HEK293 (cell line): ENCODE measurements around the gene CSGALNACT2.
"Not testable (repeated sequence)": the region's sequence is repeated elsewhere in the genome, so short reads cannot be mapped to it uniquely, and the experiment has no call there.

Experiments used
- CTCF ChIA-PET: fragments of 350-600 bp; formaldehyde crosslinking; extraction: SDS; loops from one replicate; lab custom pipeline; 2021; ENCODE audit warnings: antibody characterized with exemption; lab: Yijun Ruan, JAX
- POLR2A ChIA-PET: fragments of 300-600 bp; formaldehyde crosslinking; extraction: SDS; loops from one replicate; lab custom pipeline; 2020; ENCODE audit warnings: antibody characterized with exemption, inconsistent platforms; lab: Yijun Ruan, JAX
- H3K27ac ChIP-seq: fragments of 200-500 bp; sonication (Bioruptor generic); 2 replicates; pipeline ENCODE4 v1.5.1; 2014; ENCODE audit warnings: low read depth, low read length, control low read depth, inconsistent platforms; ENCODE audit errors: extremely low read depth
- H3K36me3 ChIP-seq, 2 experiments: fragments of 200-500 bp in 1 of 2; sonication (Bioruptor generic) in 1 of 2; 1 replicate in 1 of 2; 2 replicates in 1 of 2; pipeline ENCODE4 v1.5.1; 2014 to 2017; ENCODE audit warnings: inconsistent platforms in 2 of 2, low read length in 2 of 2; ENCODE audit not compliant: control insufficient read depth in 2 of 2, insufficient read depth in 1 of 2
- H3K4me1 ChIP-seq: fragments of 200-500 bp; sonication (Bioruptor generic); 2 replicates; pipeline ENCODE4 v1.5.1; 2014; ENCODE audit warnings: mild to moderate bottlenecking, low read length, inconsistent platforms; ENCODE audit not compliant: control insufficient read depth, insufficient read depth
- H3K4me3 ChIP-seq: 2 replicates; pipeline ENCODE4 v1.5.1; 2011; ENCODE audit warnings: low read depth, mild to moderate bottlenecking, control low read depth, low read length, moderate library complexity
- H3K9me3 ChIP-seq: fragments of 200-500 bp; sonication (Bioruptor generic); 2 replicates; pipeline ENCODE4 v1.5.1; 2014; ENCODE audit warnings: low read depth, low read length, inconsistent platforms; ENCODE audit not compliant: control insufficient read depth, insufficient read depth
- GFI1B ChIP-seq: fragments of 450-650 bp; formaldehyde crosslinking; IDR thresholded peaks from 2 replicates; pipeline ENCODE4 v1.5.1; 2016; ENCODE audit warnings: missing biosample characterization, missing genetic modification characterization
- GLIS2 ChIP-seq: fragments of 450-650 bp; formaldehyde crosslinking; IDR thresholded peaks from 2 replicates; pipeline ENCODE4 v1.5.1; 2016; ENCODE audit warnings: missing biosample characterization, missing genetic modification characterization
- HOXA7 ChIP-seq: sonication (generic); formaldehyde crosslinking; IDR thresholded peaks from 2 replicates; pipeline ENCODE4 v1.8.1; 2022; ENCODE audit warnings: missing genetic modification reagents, borderline replicate concordance
- HOXC10 ChIP-seq: sonication (generic); formaldehyde crosslinking; IDR thresholded peaks from 2 replicates; pipeline ENCODE4 v1.8.1; 2023; ENCODE audit warnings: mild to moderate bottlenecking, missing genetic modification reagents
- KLF10 ChIP-seq: fragments of 450-650 bp; IDR thresholded peaks from 2 replicates; pipeline ENCODE4 v1.5.1; 2018; ENCODE audit warnings: missing biosample characterization, mild to moderate bottlenecking, missing genetic modification characterization
- SCRT1 ChIP-seq: fragments of 450-650 bp; formaldehyde crosslinking; IDR thresholded peaks from 2 replicates; pipeline ENCODE4 v1.5.1; 2016; ENCODE audit warnings: missing biosample characterization, missing genetic modification characterization, borderline replicate concordance
- TCF7L2 ChIP-seq: IDR thresholded peaks from 2 replicates; pipeline ENCODE4 v1.6.1; 2011; ENCODE audit warnings: low read depth, mild to moderate bottlenecking, inconsistent platforms, low read length, moderate library complexity, borderline replicate concordance
- ZBTB20 ChIP-seq: fragments of 450-650 bp; formaldehyde crosslinking; IDR thresholded peaks from 2 replicates; pipeline ENCODE4 v1.5.1; 2016; ENCODE audit warnings: missing biosample characterization, missing genetic modification characterization
- ZNF133 ChIP-seq: fragments of 450-650 bp; formaldehyde crosslinking; IDR thresholded peaks from 2 replicates; pipeline ENCODE4 v1.5.1; 2016; ENCODE audit warnings: missing biosample characterization, missing genetic modification characterization
- ZNF202 ChIP-seq: fragments of 450-650 bp; formaldehyde crosslinking; IDR thresholded peaks from 2 replicates; pipeline ENCODE4 v1.5.1; 2016; ENCODE audit warnings: missing biosample characterization, missing genetic modification characterization, borderline replicate concordance
- ZNF335 ChIP-seq: fragments of 450-650 bp; formaldehyde crosslinking; conservative IDR thresholded peaks from 2 replicates; pipeline ENCODE4 v1.5.1; 2016; ENCODE audit warnings: missing biosample characterization, missing genetic modification characterization
- ZNF394 ChIP-seq: fragments of 450-650 bp; formaldehyde crosslinking; IDR thresholded peaks from 2 replicates; pipeline ENCODE4 v1.5.1; 2016; ENCODE audit warnings: missing biosample characterization, missing genetic modification characterization, mild to moderate bottlenecking, moderate library complexity, borderline replicate concordance
- ZNF549 ChIP-seq: fragments of 450-650 bp; IDR thresholded peaks from 2 replicates; pipeline ENCODE4 v1.5.1; 2018; ENCODE audit warnings: missing biosample characterization, missing genetic modification characterization, mild to moderate bottlenecking, inconsistent platforms, moderate library complexity
- ZNF571 ChIP-seq: fragments of 450-650 bp; formaldehyde crosslinking; IDR thresholded peaks from 2 replicates; pipeline ENCODE4 v1.5.0; 2017; ENCODE audit warnings: missing biosample characterization, missing genetic modification characterization
- ZNF660 ChIP-seq: fragments of 450-650 bp; IDR thresholded peaks from 2 replicates; pipeline ENCODE4 v1.5.1; 2018; ENCODE audit warnings: missing biosample characterization, mild to moderate bottlenecking, missing genetic modification characterization
- ZNF776 ChIP-seq: fragments of 450-650 bp; formaldehyde crosslinking; IDR thresholded peaks from 2 replicates; pipeline ENCODE4 v1.5.0; 2017; ENCODE audit warnings: missing biosample characterization, missing genetic modification characterization, borderline replicate concordance
- ZNF792 ChIP-seq: fragments of 450-650 bp; formaldehyde crosslinking; IDR thresholded peaks from 2 replicates; pipeline ENCODE4 v1.5.1; 2016; ENCODE audit warnings: missing biosample characterization, missing genetic modification characterization
- TF ChIP-seq, protein P1 (sequence below): fragments of 450-650 bp; formaldehyde crosslinking; IDR thresholded peaks from 2 replicates; pipeline ENCODE4 v1.5.1; 2016; ENCODE audit warnings: missing biosample characterization, missing genetic modification characterization
- TF ChIP-seq, protein P2 (sequence below): fragments of 450-650 bp; formaldehyde crosslinking; IDR thresholded peaks from 2 replicates; pipeline ENCODE4 v1.5.1; 2016; ENCODE audit warnings: missing biosample characterization, missing genetic modification characterization
- TF ChIP-seq, protein P3 (sequence below): fragments of 450-650 bp; formaldehyde crosslinking; IDR thresholded peaks from 2 replicates; pipeline ENCODE4 v1.5.1; 2016; ENCODE audit warnings: missing biosample characterization, missing genetic modification characterization

Gene CSGALNACT2

DNA sequence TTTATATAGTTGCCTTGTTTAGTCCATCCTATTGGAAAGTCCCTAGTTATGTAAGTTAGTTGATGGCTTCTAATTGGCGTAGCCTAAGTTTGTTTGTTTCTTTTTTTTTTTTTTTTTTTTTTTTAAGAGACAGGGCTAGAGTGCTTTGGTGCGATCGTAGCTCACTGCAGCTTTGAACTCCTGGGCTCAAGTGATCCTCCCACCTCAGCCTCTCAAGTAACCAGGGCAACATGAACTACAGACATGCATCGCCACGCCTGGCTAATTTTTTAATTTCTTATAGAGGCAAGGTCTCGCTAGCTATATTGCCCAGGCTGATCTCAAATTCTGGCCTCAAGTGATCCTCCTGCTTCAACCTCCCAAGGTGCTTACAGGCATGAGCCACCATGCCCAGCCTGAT lies 7.1 kb downstream of the CSGALNACT2 start:
- H3K9me3 ChIP-seq, result no peaks in the 10 kb centered on the region
- no peaks in the 10 kb centered on the region for H3K36me3 ChIP-seq
- no peak overlapping the region for H3K4me3 ChIP-seq
- TF ChIP-seq GFI1B, result no peak
- TF ChIP-seq ZNF133 (tag by site-specific recombination), result no peak
- TF ChIP-seq HOXA7 (CRISPR knock-in tag), result no peak
- TF ChIP-seq, protein P1, sequence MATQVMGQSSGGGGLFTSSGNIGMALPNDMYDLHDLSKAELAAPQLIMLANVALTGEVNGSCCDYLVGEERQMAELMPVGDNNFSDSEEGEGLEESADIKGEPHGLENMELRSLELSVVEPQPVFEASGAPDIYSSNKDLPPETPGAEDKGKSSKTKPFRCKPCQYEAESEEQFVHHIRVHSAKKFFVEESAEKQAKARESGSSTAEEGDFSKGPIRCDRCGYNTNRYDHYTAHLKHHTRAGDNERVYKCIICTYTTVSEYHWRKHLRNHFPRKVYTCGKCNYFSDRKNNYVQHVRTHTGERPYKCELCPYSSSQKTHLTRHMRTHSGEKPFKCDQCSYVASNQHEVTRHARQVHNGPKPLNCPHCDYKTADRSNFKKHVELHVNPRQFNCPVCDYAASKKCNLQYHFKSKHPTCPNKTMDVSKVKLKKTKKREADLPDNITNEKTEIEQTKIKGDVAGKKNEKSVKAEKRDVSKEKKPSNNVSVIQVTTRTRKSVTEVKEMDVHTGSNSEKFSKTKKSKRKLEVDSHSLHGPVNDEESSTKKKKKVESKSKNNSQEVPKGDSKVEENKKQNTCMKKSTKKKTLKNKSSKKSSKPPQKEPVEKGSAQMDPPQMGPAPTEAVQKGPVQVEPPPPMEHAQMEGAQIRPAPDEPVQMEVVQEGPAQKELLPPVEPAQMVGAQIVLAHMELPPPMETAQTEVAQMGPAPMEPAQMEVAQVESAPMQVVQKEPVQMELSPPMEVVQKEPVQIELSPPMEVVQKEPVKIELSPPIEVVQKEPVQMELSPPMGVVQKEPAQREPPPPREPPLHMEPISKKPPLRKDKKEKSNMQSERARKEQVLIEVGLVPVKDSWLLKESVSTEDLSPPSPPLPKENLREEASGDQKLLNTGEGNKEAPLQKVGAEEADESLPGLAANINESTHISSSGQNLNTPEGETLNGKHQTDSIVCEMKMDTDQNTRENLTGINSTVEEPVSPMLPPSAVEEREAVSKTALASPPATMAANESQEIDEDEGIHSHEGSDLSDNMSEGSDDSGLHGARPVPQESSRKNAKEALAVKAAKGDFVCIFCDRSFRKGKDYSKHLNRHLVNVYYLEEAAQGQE (tag by site-specific recombination), result no peak
- TF ChIP-seq SCRT1, result no peak
- no peak for TF ChIP-seq ZNF660 (tag by site-specific recombination)
- no peak for TF ChIP-seq ZNF792
- no peak for TF ChIP-seq KLF10
- TF ChIP-seq, protein P2, sequence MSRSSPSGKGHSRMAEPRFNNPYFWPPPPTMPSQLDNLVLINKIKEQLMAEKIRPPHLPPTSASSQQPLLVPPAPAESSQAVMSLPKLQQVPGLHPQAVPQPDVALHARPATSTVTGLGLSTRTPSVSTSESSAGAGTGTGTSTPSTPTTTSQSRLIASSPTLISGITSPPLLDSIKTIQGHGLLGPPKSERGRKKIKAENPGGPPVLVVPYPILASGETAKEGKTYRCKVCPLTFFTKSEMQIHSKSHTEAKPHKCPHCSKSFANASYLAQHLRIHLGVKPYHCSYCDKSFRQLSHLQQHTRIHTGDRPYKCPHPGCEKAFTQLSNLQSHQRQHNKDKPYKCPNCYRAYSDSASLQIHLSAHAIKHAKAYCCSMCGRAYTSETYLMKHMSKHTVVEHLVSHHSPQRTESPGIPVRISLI (tag by site-specific recombination), result no peak
- TF ChIP-seq ZNF202 (tag by site-specific recombination), result no peak
- no peak for TF ChIP-seq ZNF394 (tag by site-specific recombination)
- TF ChIP-seq ZBTB20, result no peak
- TF ChIP-seq ZNF335 (tag by site-specific recombination), result no peak
- TF ChIP-seq ZNF776 (tag by site-specific recombination), result no peak
- CTCF ChIA-PET, result no interaction called here
- POLR2A ChIA-PET, result no interaction called here
- peaks cover 3% of the 10 kb centered on the region; the same call in 1 of the 2 replicates for H3K4me1 ChIP-seq
- no peak overlapping the region for H3K27ac ChIP-seq

DNA sequence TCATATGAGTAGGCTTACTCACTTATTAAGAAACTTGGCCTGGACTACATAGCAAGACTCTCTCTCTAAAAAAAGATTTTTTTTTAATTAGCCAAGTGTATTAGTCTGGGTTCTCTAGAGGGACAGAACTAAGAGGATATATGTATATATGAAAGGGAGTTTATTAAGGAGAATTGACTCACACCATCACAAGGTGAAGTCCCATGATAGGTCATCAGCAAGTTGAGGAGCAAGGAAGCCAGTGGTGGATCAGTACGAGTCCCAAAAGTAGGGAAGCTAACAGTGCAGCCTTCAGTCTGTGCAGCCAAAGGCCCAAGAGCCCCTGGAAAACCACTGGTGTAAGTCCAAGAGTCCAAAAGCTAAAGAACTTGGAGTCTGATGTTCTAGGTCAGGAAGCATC lies 7.7 kb downstream of the CSGALNACT2 start:
- CTCF ChIA-PET, H3K4me3 ChIP-seq, H3K36me3 ChIP-seq, H3K4me1 ChIP-seq, H3K27ac ChIP-seq, H3K9me3 ChIP-seq: not testable (repeated sequence)
- POLR2A ChIA-PET, result interaction anchor here (0.7 kb wide), 1 partner anchor 201 kb away, joined by 3 read pairs; no protein-coding TSS in a partner anchor

DNA sequence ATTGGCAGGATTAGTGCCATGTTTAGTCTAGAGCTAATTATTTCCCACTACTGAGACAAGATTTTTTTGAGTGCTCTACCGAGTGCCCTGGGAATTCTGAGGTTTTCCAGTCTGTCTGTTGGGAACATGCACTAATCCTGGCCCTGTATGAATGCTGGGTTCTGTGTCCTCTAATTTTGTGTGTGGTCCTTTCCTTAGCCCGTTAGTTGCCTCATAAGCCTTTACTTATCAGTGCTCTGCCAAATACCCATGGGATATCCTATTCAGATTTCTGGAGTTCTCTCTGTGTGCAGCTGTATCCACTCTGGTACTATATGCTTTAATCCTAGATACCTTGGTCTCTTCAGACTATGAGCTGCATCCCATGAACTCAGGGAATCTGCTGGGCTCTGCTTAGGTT lies 13.1 kb downstream of the CSGALNACT2 start:
- POLR2A ChIA-PET, result no interaction called here
- TF ChIP-seq HOXC10 (no peak), ZNF571 (tag by site-specific recombination) (no peak), ZNF549 (tag by site-specific recombination) (no peak), TCF7L2 (no peak), ZNF394 (tag by site-specific recombination) (no peak), GLIS2 (tag by site-specific recombination) (no peak)
- TF ChIP-seq, protein P3, sequence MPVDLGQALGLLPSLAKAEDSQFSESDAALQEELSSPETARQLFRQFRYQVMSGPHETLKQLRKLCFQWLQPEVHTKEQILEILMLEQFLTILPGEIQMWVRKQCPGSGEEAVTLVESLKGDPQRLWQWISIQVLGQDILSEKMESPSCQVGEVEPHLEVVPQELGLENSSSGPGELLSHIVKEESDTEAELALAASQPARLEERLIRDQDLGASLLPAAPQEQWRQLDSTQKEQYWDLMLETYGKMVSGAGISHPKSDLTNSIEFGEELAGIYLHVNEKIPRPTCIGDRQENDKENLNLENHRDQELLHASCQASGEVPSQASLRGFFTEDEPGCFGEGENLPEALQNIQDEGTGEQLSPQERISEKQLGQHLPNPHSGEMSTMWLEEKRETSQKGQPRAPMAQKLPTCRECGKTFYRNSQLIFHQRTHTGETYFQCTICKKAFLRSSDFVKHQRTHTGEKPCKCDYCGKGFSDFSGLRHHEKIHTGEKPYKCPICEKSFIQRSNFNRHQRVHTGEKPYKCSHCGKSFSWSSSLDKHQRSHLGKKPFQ, result no peak
- CTCF ChIA-PET, result interaction anchor here (0.6 to 1.0 kb wide), 3 partner anchors 287 to 1955 kb away, joined by 3 to 4 read pairs (median 3); no protein-coding TSS in a partner anchor

More for the DNA sequence above, 13.1 kb downstream of the CSGALNACT2 start:
- Histone ChIP-seq H3K4me3 (no peak overlapping the region), H3K9me3 (no peaks in the 10 kb centered on the region), H3K36me3 (no peaks in the 10 kb centered on the region), H3K27ac (no peak overlapping the region), H3K4me1 (no peaks in the 10 kb centered on the region)
